HG02588 (cell line): Measurements from ENCODE around the gene VSTM2L.
"Not testable (repeated sequence)": the region's sequence is repeated elsewhere in the genome, so short reads cannot be mapped to it uniquely, and the experiment has no call there.

Experiments
- ATAC-seq: cut with Tn5 transposase; IDR thresholded peaks from one replicate; pipeline ENCODE4 v1.9.1; 2021; ENCODE audit warnings: mild to moderate bottlenecking, moderate library complexity; ENCODE audit not compliant: unreplicated experiment

Gene VSTM2L

GRCh38 chr20:37902504-37903313 is at the start of gene VSTM2L:
Gene VSTM2L, plus strand, starts transcription at chr20:37903127. Its CDS starts 224 bp downstream, at chr20:37903351.
- ATAC-seq: no peak

GRCh38 chr20:37853823-37854375 is 49.0 kb upstream of the VSTM2L start:
- ATAC-seq: peak; percentile 47

- ATAC-seq: not testable (repeated sequence)
These were observed 46.9 kb upstream of the VSTM2L start for GRCh38 chr20:37856034-37856433.

GRCh38 chr20:37856932-37857660 is 45.8 kb upstream of the VSTM2L start:
- ATAC-seq: no peak

- ATAC-seq: no peak
These were observed 43.3 kb upstream of the VSTM2L start for GRCh38 chr20:37859406-37860171.

GRCh38 chr20:37863289-37863688 is 39.6 kb upstream of the VSTM2L start:
- no peak for ATAC-seq

GRCh38 chr20:37864298-37864697 is 38.6 kb upstream of the VSTM2L start:
- no peak for ATAC-seq

- ATAC-seq: no peak
These were observed 36.9 kb upstream of the VSTM2L start for GRCh38 chr20:37866051-37866450.

- ATAC-seq: no peak
These were observed 35.4 kb upstream of the VSTM2L start for GRCh38 chr20:37867289-37868195.

GRCh38 chr20:37868851-37869333 is 34.0 kb upstream of the VSTM2L start:
- no peak for ATAC-seq

GRCh38 chr20:37869334-37869861 is 33.5 kb upstream of the VSTM2L start:
- ATAC-seq: no peak

GRCh38 chr20:37870294-37870693 is 32.6 kb upstream of the VSTM2L start:
- ATAC-seq: no peak

- ATAC-seq: no peak
These were observed 31.2 kb upstream of the VSTM2L start for GRCh38 chr20:37871751-37872150.

GRCh38 chr20:37872161-37872560 is 30.8 kb upstream of the VSTM2L start:
- no peak for ATAC-seq

GRCh38 chr20:37873884-37874283 is 29.0 kb upstream of the VSTM2L start:
- no peak for ATAC-seq

GRCh38 chr20:37875460-37876175 is 27.3 kb upstream of the VSTM2L start:
- ATAC-seq: no peak

- no peak for ATAC-seq
These were observed 26.1 kb upstream of the VSTM2L start for GRCh38 chr20:37876863-37877262.

- no peak for ATAC-seq
These were observed 24.8 kb upstream of the VSTM2L start for GRCh38 chr20:37877832-37878772.
